HG02588 (cell line): ENCODE measurements around the gene MAD1L1.
A peak's percentile ranks its signal among the peaks of the same experiment; 100 is the strongest.

Experiments used
- ATAC-seq: cut with Tn5 transposase; IDR thresholded peaks from one replicate; pipeline ENCODE4 v1.9.1; 2021; ENCODE audit warnings: mild to moderate bottlenecking, moderate library complexity; ENCODE audit not compliant: unreplicated experiment

Gene MAD1L1

DNA sequence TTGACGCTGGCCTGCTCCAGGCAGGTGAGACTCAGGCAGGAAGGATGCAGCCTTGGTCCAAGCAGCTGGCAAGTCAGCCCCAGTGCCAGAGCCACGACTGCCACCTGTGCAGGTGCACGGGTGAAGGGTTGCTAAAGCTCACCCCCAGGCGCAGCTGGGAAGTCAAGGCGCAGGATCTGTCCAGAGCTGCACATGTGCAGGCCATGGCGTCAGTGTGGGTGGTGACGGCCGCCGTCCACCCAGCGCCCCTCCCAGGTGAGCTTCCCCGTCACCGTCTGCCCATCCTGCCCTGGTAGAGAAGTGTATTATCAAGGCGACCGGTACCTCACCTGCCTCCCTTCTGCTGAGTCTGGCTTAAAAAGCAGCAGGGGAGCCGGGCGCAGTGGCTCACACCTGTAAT, 110.1 kb downstream of the MAD1L1 start:
- no peak for ATAC-seq

- no peak for ATAC-seq
These were observed 111.6 kb downstream of the MAD1L1 start for GRCh38 chr7:2120841-2121830.

- ATAC-seq: no peak
These were observed 112.5 kb downstream of the MAD1L1 start for GRCh38 chr7:2120251-2120660.

GRCh38 chr7:2118630-2119190, 114.0 kb downstream of the MAD1L1 start:
- ATAC-seq: no peak

DNA sequence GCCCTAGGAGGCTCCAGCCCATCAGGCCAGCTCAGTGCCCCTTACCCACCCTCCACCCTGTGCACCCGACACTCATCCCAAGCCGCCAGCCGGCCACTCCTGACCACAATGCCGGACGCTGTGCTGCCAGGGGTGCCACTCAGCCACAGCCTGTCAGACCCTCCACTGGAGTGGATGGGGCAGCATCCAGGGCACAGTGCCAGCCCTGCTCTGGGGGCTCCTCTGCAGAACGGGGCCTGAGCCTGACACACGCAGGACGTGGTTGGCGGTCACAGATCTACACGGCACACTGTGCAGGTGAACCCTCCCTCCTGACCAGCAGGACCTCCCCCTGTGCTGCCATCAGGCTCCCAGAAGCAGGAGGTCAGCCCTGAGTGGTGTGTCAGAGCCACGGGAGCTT, 114.7 kb downstream of the MAD1L1 start:
- no peak for ATAC-seq

GRCh38 chr7:2117646-2118045, 115.1 kb downstream of the MAD1L1 start:
- ATAC-seq: no peak

DNA sequence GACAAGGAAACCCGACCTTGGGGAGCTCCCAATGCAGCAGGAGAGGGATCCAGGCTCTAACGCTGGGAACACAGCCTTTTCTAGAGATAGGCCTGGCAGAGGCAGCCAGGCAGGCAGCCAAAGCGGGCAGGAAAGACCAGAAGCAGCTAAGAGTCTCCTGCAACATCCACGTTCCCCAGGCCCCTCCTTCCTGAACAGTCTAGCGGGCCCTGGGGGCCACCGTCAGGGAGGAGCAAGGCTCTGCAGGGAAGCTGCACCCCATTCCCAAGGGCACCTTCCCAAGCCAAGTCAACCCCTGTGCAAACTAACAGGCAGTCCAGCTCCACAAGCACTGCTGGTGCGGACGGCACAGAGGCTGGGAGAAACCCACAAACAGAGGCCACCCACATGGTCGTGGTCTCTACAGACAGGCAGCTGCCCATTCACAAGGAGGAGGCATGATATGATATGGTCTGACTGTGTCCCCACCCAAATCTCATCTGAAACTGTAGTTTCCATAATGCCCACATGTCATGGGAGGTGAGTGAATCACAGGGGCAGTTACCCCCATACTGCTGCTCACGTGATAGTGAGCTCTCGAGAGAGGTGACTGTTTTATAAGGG, 115.7 kb downstream of the MAD1L1 start:
- ATAC-seq: no peak

DNA sequence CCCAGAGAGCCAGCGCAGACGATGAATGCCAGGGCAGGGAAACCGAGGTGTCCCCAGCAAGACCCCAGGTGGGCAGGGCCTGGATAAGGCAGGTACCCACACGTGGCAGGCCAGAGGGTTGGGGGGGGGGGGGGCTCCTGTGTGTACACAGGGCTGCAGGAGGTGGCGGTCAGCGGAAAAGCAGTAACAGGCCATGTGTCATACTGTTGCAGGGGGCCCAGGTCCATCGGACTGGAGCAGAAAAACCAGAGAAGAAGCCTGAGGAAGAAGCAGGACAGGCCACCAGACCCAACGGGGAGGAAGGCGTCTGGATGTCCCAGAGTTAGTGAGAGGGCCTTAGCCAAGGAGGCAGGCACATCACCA, 116.3 kb downstream of the MAD1L1 start:
- no peak for ATAC-seq

- no peak for ATAC-seq
These were observed 116.8 kb downstream of the MAD1L1 start for GRCh38 chr7:2115760-2116447.

DNA sequence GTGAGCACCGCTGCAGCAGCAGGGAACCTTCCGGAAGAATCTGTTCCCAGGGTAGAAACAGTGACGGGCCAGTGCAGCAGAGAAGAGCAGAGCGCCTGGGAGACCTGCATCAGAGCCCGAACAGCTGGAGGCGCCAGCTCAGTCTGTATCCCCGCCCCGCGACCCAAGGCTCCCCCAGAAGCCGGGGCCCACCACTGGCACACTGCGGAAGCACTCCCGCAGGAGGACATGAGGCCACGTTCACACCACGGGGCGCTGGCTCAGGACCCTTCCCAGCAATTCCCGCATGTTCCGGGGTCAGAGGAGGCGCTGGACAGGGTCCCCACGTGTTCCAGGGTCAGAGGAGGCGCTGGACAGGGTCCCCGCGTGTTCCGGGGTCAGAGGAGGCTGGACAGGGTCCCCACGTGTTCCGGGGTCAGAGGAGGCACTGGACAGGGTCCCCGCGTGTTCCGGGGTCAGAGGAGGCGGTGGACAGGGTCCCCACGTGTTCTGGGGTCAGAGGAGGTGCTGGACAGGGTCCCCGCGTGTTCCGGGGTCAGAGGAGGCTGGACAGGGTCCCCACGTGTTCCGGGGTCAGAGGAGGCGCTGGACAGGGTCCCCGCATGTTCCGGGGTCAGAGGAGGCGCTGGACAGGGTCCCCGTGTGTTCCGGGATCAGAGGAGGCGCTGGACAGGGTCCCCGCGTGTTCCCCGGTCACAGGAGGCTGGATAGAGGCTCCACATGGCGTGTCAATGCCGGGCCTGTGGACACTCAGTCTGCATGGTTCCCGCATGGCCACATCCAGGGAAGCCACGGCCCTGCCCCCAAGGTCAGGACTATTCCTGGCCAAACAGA, 117.6 kb downstream of the MAD1L1 start:
- no peak for ATAC-seq

DNA sequence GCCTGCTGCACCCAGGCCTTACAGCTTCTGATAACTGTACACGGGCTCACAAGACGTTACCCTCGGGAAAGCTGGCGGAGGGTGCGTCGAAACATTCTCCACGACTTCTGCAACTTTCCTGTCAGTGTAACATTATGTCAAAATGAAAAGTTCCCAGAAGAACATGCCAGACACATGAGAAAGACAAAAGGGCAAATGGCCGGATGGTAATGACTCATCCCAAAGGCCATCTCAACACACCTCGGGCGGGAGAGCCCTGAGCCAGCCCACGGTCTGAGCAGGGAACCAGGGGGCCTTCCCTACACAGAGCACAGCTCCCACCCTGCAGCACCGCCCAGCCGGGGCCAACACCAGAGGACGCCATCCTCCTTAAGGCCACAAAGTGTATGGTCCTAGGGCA, 118.7 kb downstream of the MAD1L1 start:
- no peak for ATAC-seq

DNA sequence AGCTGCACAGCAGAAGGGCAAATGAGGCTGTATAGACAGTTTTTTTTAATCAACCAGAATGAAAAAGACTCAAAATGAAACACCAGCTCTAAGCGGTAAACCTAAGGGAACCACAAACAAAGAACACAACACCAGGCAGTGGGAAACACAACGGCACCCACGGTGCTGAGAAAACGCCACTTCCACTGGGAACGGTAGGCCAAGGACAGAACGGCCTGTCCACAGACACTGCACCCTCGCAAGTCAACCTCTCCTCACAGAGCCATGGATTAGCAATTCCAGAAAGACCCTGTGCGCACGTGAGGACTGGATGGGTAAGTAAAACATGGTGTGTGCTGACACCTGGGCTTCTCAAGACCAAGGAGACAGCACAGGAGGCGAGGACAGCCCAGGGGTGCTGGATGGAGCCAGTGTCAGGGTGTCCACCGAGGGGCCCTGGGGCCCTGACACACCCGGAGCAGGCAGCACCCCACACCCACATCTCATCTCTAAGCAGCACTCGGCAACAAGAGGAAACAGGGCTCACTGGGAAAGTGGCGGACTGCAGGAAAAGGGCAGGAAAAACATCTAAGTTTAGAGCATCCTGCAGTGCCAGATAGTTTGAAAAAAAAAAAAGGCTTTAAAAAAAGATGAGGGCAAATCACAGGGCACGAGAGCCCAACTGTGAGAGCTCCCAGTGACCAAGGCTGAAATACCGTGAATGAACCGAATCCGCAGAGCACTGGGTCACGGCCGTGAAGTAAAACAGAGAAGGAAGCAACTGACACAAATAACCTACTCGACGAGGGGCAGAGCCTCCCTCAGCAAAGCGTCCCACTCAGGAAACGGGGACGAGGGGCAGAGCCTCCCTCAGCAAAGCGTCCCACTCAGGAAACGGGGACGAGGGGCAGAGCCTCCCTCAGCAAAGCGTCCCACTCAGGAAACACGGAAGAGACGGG, 120.2 kb downstream of the MAD1L1 start:
- ATAC-seq: no peak

DNA sequence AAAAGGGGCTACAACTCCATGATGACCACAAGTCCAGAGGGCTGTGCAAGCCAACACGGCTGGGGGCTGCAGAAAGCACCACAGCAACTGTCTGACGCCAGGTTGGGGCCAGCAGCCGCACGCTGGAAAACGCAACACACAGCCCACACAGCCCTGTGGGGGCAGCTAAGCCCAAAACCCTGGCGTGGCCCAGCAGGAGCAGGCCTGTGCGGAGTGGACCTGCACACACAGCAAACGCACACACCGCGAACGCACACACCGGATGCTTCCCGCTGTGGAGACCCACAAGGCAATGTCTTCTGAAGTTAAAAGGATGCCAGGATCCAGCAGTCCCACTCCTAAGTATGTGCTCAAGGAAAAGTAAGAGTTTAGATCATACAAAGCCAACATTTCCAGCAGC, 121.2 kb downstream of the MAD1L1 start:
- ATAC-seq: no peak

GRCh38 chr7:2110610-2111396, 121.9 kb downstream of the MAD1L1 start:
- ATAC-seq: no peak

- ATAC-seq: peak; percentile 52
These were observed 122.7 kb downstream of the MAD1L1 start for GRCh38 chr7:2109936-2110609.

DNA sequence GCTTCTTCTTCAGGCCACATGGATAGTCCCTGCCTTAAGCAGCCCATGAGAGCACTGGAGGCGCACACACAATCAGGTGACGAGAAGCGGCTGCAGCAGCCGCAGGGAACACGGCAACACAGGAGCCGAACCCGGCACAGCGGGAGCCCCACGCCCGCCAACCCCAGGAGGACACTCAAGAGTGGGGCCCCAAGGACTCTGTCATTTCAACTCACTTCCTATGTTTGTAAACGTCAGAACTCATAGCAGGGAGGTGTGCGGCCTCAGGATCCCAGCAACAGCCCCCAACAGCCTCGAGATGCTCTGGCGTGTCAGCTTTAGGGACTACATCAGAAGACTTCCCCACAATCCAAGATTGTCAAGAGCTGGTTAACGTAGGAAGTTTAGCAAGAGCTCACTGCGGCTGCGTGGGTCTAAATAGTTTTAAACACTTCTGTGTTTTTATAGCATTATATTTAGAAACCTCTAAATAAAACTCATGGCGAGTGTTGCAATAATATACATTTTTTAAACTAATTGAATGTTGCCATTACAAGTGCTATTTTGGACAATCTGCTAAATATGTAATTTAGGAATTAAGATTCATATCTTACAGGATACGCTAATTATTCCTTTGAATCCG, 123.4 kb downstream of the MAD1L1 start:
- no peak for ATAC-seq

- no peak for ATAC-seq
These were observed 124.1 kb downstream of the MAD1L1 start for GRCh38 chr7:2108501-2109250.
